GM23248 (cell line): ENCODE data around the gene TTC16. TPM values are rescaled to one million over a fixed set of nuclear protein-coding genes. Genes with fewer than 3 reads are reported as not detected.

Source experiments
- DNase-seq: peaks from one replicate; pipeline ENCODE4 v3.0.0-alpha.2; 2015
- H2AFZ ChIP-seq: fragments of 200-600 bp; sonication (generic); 2 replicates; pipeline ENCODE4 v1.6.1; 2016; ENCODE audit warnings: antibody characterized with exemption
- H3F3A ChIP-seq: fragments of 200-600 bp; sonication (generic); 2 replicates; pipeline ENCODE4 v1.6.1; 2016; ENCODE audit warnings: mild to moderate bottlenecking, antibody characterized with exemption, mixed run types; ENCODE audit not compliant: insufficient read depth
- H3K27ac ChIP-seq: fragments of 200-600 bp; sonication (generic); 2 replicates; pipeline ENCODE4 v1.5.1; 2016; ENCODE audit warnings: mild to moderate bottlenecking
- H3K27me3 ChIP-seq: fragments of 200-600 bp; sonication (generic); replicated peaks from 2 replicates; pipeline ENCODE4 v1.6.1; 2016; ENCODE audit warnings: mild to moderate bottlenecking; ENCODE audit not compliant: insufficient read depth
- H3K36me3 ChIP-seq: fragments of 200-600 bp; sonication (generic); 2 replicates; pipeline ENCODE4 v1.6.1; 2016; ENCODE audit warnings: low read depth, mild to moderate bottlenecking
- H3K4me1 ChIP-seq: fragments of 200-600 bp; sonication (generic); 2 replicates; pipeline ENCODE4 v1.6.1; 2016; ENCODE audit warnings: mild to moderate bottlenecking; ENCODE audit not compliant: insufficient read depth
- H3K4me2 ChIP-seq: fragments of 200-600 bp; sonication (generic); one replicate; pipeline ENCODE4 v1.6.1; 2016; ENCODE audit warnings: mild to moderate bottlenecking; ENCODE audit not compliant: unreplicated experiment
- H3K4me3 ChIP-seq: fragments of 200-600 bp; sonication (generic); 2 replicates; pipeline ENCODE4 v1.5.1; 2016; ENCODE audit warnings: mild to moderate bottlenecking
- H3K79me2 ChIP-seq: fragments of 200-600 bp; sonication (generic); 2 replicates; pipeline ENCODE4 v1.6.1; 2016; ENCODE audit warnings: mild to moderate bottlenecking; ENCODE audit not compliant: insufficient read depth
- H3K9ac ChIP-seq: fragments of 200-600 bp; sonication (generic); 2 replicates; pipeline ENCODE4 v1.6.1; 2016; ENCODE audit warnings: mild to moderate bottlenecking
- H3K9me2 ChIP-seq: fragments of 200-600 bp; sonication (generic); 2 replicates; pipeline ENCODE4 v1.6.1; 2016; ENCODE audit warnings: mixed run types, mild to moderate bottlenecking, moderate library complexity; ENCODE audit not compliant: insufficient read depth
- H3K9me3 ChIP-seq: fragments of 200-600 bp; sonication (generic); one replicate; pipeline ENCODE4 v1.6.1; 2017; ENCODE audit warnings: low read depth
- H4K20me1 ChIP-seq: fragments of 200-600 bp; sonication (generic); 2 replicates; pipeline ENCODE4 v1.6.0; 2016; ENCODE audit not compliant: insufficient read depth
- EZH2 ChIP-seq: fragments of 200-600 bp; sonication (generic); IDR thresholded peaks from 2 replicates; pipeline ENCODE4 v1.6.1; 2018; ENCODE audit warnings: antibody characterized with exemption, mild to moderate bottlenecking; ENCODE audit not compliant: insufficient read depth, poor library complexity, severe bottlenecking
- EZH2phosphoT487 ChIP-seq: fragments of 200-600 bp; sonication (generic); IDR thresholded peaks from 2 replicates; pipeline ENCODE4 v1.6.1; 2018; ENCODE audit warnings: antibody characterized with exemption, moderate library complexity, mild to moderate bottlenecking, low read depth; ENCODE audit not compliant: insufficient read depth
- WGBS, 2 experiments: methylation state at CpG; one replicate each; pipeline ENCODE4 v1.1.6; 2015 to 2017; ENCODE audit warnings: low lambda C conversion rate in 2 of 2, low coverage in 1 of 2; ENCODE audit errors: missing lambda C conversion rate in 2 of 2; 5-methylcytosine and 5-hydroxymethylcytosine counted together
- in situ Hi-C: fragments of 300-500 bp; cut with MboI; formaldehyde crosslinking; loops from 2 replicates; pipeline ENCODE4 v1.15.0; 2020
- polyA plus RNA-seq: library from polyadenylated mRNA; unstranded; fragments of >200 nt; fragmentation: Nextera tagmentation; extraction: Ambion mirVana; gene quantifications from 2 replicates; pipeline ENCODE4 v1.2.1, GENCODE V29; 2016
- total RNA-seq: library from RNA; depleted of rRNA; stranded (reverse); fragments of >200 nt; shearing (Covaris generic); gene quantifications from 2 replicates; pipeline ENCODE4 v1.2.3, GENCODE V29; 2014

TTC16 gene
- total and polyA plus RNA-seq, 2 experiments from 2014 or later: 0.06 TPM; not detected in 1

GRCh38 chr9:127746959-127747569 lies 31.2 kb downstream of the TTC16 start:
- Histone ChIP-seq H3K9ac (no peak overlapping the region), H3K4me2 (no peak overlapping the region), H3K27ac (no peak overlapping the region), H3K27me3 (no peaks in the 10 kb centered on the region; the same call in 1 of the 2 replicates), H3K79me2 (no peaks in the 10 kb centered on the region), H3K36me3 (no peaks in the 10 kb centered on the region), H2AFZ (no peak overlapping the region), H3K9me2 (no peaks in the 10 kb centered on the region), H3F3A (no peaks in the 10 kb centered on the region), H3K9me3 (no peaks in the 10 kb centered on the region), H3K4me1 (no peaks in the 10 kb centered on the region), H4K20me1 (no peaks in the 10 kb centered on the region), H3K4me3 (no peak overlapping the region)
- no peak for DNase-seq
- 75 to 83% methylated on average over 15 of the region's 15 CpGs for WGBS, 2 experiments
- in situ Hi-C loops: no loop called here
- TF ChIP-seq EZH2phosphoT487: no peak
- TF ChIP-seq EZH2: no peak

GRCh38 chr9:127749090-127749787 lies 33.4 kb downstream of the TTC16 start:
- 80 to 86% methylated on average over 22 to 26 of the region's 26 CpGs for WGBS, 2 experiments
- Histone ChIP-seq H3K36me3 (no peaks in the 10 kb centered on the region), H3K9me2 (no peaks in the 10 kb centered on the region), H3K79me2 (no peaks in the 10 kb centered on the region), H4K20me1 (no peaks in the 10 kb centered on the region), H3K27ac (no peak overlapping the region), H3K4me2 (no peak overlapping the region), H3K27me3 (peaks cover 18% of the 10 kb centered on the region), H3K9me3 (no peaks in the 10 kb centered on the region), H3K4me3 (no peak overlapping the region), H3F3A (no peaks in the 10 kb centered on the region), H2AFZ (no peak overlapping the region), H3K9ac (no peak overlapping the region), H3K4me1 (no peaks in the 10 kb centered on the region)
- in situ Hi-C loops: no loop called here
- TF ChIP-seq EZH2phosphoT487 (no peak), EZH2 (no peak)
- no peak for DNase-seq

DNA sequence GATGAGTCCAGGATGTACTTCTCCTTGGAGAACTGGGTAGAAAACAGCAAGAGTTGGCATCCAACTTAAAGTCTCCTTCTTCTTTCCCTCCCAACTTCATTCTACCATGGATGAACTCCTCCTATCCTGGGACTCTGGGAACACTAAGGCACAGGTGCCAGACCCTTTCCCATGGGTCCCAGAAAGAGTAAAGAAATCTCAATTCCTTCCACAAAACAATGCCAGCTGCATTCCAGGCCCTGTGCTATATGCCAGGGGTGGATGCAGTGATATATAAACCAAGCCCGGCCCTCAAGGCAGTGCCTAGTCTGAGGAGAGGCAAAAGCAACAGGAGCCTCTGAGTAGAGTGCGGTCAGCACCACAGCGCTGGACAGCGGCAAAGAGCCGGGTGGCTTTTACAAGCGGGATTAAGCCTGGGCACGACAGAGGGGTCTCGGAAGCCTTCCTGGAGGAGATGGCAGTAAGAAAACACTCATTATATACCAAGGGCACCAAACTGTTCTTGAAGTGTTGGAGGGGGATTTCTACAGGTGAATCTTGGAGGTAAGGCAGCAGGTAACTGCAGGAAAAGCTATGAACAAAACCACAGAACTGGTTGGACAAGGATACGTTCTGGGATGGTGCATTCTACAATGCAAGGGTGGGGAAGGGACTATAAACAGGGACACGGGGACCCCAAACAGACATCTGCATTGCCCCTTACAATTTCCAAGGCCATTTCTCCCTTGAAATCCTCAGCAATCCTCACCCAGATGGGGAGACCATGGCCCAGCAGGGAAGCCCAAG lies 35.6 kb downstream of the TTC16 start:
- Histone ChIP-seq H3K27me3 (peaks cover 29% of the 10 kb centered on the region), H3K27ac (no peak overlapping the region), H3K4me3 (no peak overlapping the region), H3K9ac (no peak overlapping the region), H2AFZ (no peak overlapping the region), H4K20me1 (no peaks in the 10 kb centered on the region), H3K9me3 (no peaks in the 10 kb centered on the region), H3K79me2 (no peaks in the 10 kb centered on the region), H3K4me1 (no peaks in the 10 kb centered on the region), H3F3A (no peaks in the 10 kb centered on the region), H3K9me2 (no peaks in the 10 kb centered on the region), H3K4me2 (no peak overlapping the region), H3K36me3 (no peaks in the 10 kb centered on the region)
- WGBS, 2 experiments: 10 to 13% methylated on average over 10 of the region's 10 CpGs
- in situ Hi-C loops: no loop called here
- peak; percentile 54 for DNase-seq
- no peak for TF ChIP-seq EZH2phosphoT487
- no peak for TF ChIP-seq EZH2

GRCh38 chr9:127753148-127753547 lies 37.3 kb downstream of the TTC16 start:
- Histone ChIP-seq H3K9me2 (no peaks in the 10 kb centered on the region), H3K27ac (no peak overlapping the region), H4K20me1 (no peaks in the 10 kb centered on the region), H3K9me3 (no peaks in the 10 kb centered on the region), H3K9ac (no peak overlapping the region), H3F3A (no peaks in the 10 kb centered on the region), H3K79me2 (no peaks in the 10 kb centered on the region), H3K27me3 (peaks cover 29% of the 10 kb centered on the region), H3K4me1 (no peaks in the 10 kb centered on the region), H2AFZ (no peak overlapping the region), H3K4me3 (no peak overlapping the region), H3K36me3 (no peaks in the 10 kb centered on the region), H3K4me2 (no peak overlapping the region)
- 64 to 67% methylated on average over 7 to 8 of the region's 8 CpGs for WGBS, 2 experiments
- DNase-seq: no peak
- in situ Hi-C loops: no loop called here
- TF ChIP-seq EZH2 (no peak), EZH2phosphoT487 (no peak)
